B cell (primary cell): ENCODE results near the gene METTL27. TPM values are rescaled to one million over a fixed set of nuclear protein-coding genes. Genes with fewer than 3 reads are reported as not detected.

Experiments
- ATAC-seq: fragments of 200-7000 bp; cut with Tn5 transposase; one replicate; pipeline ENCODE4 v1.10.0; 2021; ENCODE audit warnings: low read depth, mild to moderate bottlenecking, moderate number of reproducible peaks, moderate library complexity
- CTCF ChIA-PET: fragments of 350-600 bp; sonication (Branson Sonifier 250); formaldehyde crosslinking; loops from one replicate; lab custom pipeline; 2021; ENCODE audit warnings: antibody characterized with exemption, inconsistent platforms; lab: Charles Lee
- POLR2A ChIA-PET: fragments of 350-600 bp; sonication (Branson Sonifier 250); formaldehyde crosslinking; loops from one replicate; lab custom pipeline; 2021; ENCODE audit warnings: antibody characterized with exemption; lab: Charles Lee
- DNase-seq: peaks from one replicate; pipeline ENCODE4 v3.0.0; 2013
- H2AFZ ChIP-seq: 2 replicates; pipeline ENCODE4 v1.6.1; 2012; ENCODE audit warnings: mild to moderate bottlenecking, low read depth, low read length; ENCODE audit not compliant: insufficient read depth, poor library complexity, severe bottlenecking
- H3K27ac ChIP-seq, 2 donors: 1 replicate in 1 of 2; 2 replicates in 1 of 2; pipeline ENCODE4 v1.5.1; 2012 to 2013; ENCODE audit warnings: low read length in 2 of 2, mild to moderate bottlenecking in 2 of 2, moderate library complexity in 1 of 2
- H3K27me3 ChIP-seq, 4 experiments: fragments of 200-600 bp in 1 of 4; sonication (generic) in 1 of 4; replicated peaks in 1 of 4; 1 replicate in 2 of 4; 2 replicates in 2 of 4; pipeline versions ENCODE4 v1.6.1 to v1.7.0; 2013 to 2016; ENCODE audit warnings: low read length in 3 of 4, mild to moderate bottlenecking in 2 of 4, mixed read lengths in 1 of 4, moderate library complexity in 1 of 4; ENCODE audit not compliant: insufficient read depth in 4 of 4, control insufficient read depth in 3 of 4; ENCODE audit errors: control extremely low read depth in 1 of 4
- H3K36me3 ChIP-seq, 2 experiments: replicated peaks in 1 of 2; 1 replicate in 1 of 2; 2 replicates in 1 of 2; pipeline versions ENCODE4 v1.6.1 to v1.7.1; 2013; ENCODE audit warnings: low read length in 1 of 2; ENCODE audit not compliant: insufficient read depth in 2 of 2, control insufficient read depth in 1 of 2; ENCODE audit errors: control extremely low read depth in 1 of 2, extremely low read depth in 1 of 2
- H3K4me1 ChIP-seq, 2 donors: fragments of 200-600 bp in 1 of 2; sonication (generic) in 1 of 2; 1 replicate in 1 of 2; 2 replicates in 1 of 2; pipeline versions ENCODE4 v1.5.1 to v1.6.1; 2013 to 2017; ENCODE audit warnings: low read length in 2 of 2; ENCODE audit not compliant: control insufficient read depth in 2 of 2, insufficient read depth in 2 of 2
- H3K4me2 ChIP-seq: replicated peaks from 2 replicates; pipeline ENCODE3; 2012; ENCODE audit warnings: mild to moderate bottlenecking, low read depth, low read length; ENCODE audit not compliant: poor library complexity, severe bottlenecking
- H3K4me3 ChIP-seq, 5 experiments: fragments of 200-600 bp in 1 of 5; sonication (generic) in 1 of 5; 1 replicate in 3 of 5; 2 replicates in 2 of 5; pipeline versions ENCODE4 v1.5.1 to v1.7.0; 2011 to 2016; ENCODE audit warnings: low read length in 4 of 5, mild to moderate bottlenecking in 4 of 5, low read depth in 2 of 5, control low read depth in 1 of 5, moderate library complexity in 1 of 5; ENCODE audit not compliant: insufficient read depth in 1 of 5; ENCODE audit errors: control extremely low read depth in 1 of 5, extremely low read depth in 1 of 5
- H3K79me2 ChIP-seq: fragments of 200-600 bp; sonication (generic); one replicate; pipeline ENCODE4 v1.6.0; 2016; ENCODE audit warnings: low read length; ENCODE audit not compliant: control insufficient read depth, insufficient read depth
- H3K9ac ChIP-seq: fragments of 200-600 bp; sonication (generic); 2 replicates; pipeline ENCODE4 v1.6.1; 2017; ENCODE audit warnings: mild to moderate bottlenecking, low read length, moderate library complexity
- H3K9me3 ChIP-seq, 3 donors: one replicate each; pipeline versions ENCODE4 v1.6.1 to v1.7.1; 2013; ENCODE audit warnings: low read length in 2 of 3; ENCODE audit not compliant: control insufficient read depth in 2 of 3, insufficient read depth in 1 of 3; ENCODE audit errors: control extremely low read depth in 1 of 3
- H4K20me1 ChIP-seq: 2 replicates; pipeline ENCODE4 v1.6.0; 2012; ENCODE audit warnings: mild to moderate bottlenecking, low read length; ENCODE audit not compliant: insufficient read depth, control insufficient read depth, poor library complexity, severe bottlenecking
- H3K27ac Mint-ChIP-seq: one replicate; pipeline ENCODE4 v1.8.0; 2021; ENCODE audit warnings: mixed read lengths
- H3K27me3 Mint-ChIP-seq: one replicate; pipeline ENCODE4 v1.8.0; 2021; ENCODE audit warnings: mixed read lengths
- H3K4me1 Mint-ChIP-seq: one replicate; pipeline ENCODE4 v1.8.0; 2021; ENCODE audit warnings: mixed read lengths
- H3K4me3 Mint-ChIP-seq: one replicate; pipeline ENCODE4 v1.8.0; 2021; ENCODE audit warnings: mixed read lengths
- H3K9me3 Mint-ChIP-seq: one replicate; pipeline ENCODE4 v1.8.0; 2022; ENCODE audit warnings: mixed read lengths; ENCODE audit not compliant: insufficient read depth
- CTCF ChIP-seq: fragments of 200-600 bp; IDR thresholded peaks from one replicate; pipeline ENCODE4 v1.8.0; 2022; ENCODE audit warnings: antibody characterized with exemption, mild to moderate bottlenecking
- EZH2 ChIP-seq: IDR thresholded peaks from 2 replicates; pipeline ENCODE4 v1.6.1; 2012; ENCODE audit warnings: borderline replicate concordance, low read depth, mild to moderate bottlenecking, moderate library complexity, low read length; ENCODE audit not compliant: insufficient read depth, poor library complexity, severe bottlenecking
- WGBS: methylation state at CpG from one replicate; pipeline ENCODE4 v1.1.5; 2013; ENCODE audit warnings: missing lambda C conversion rate; ENCODE audit not compliant: insufficient coverage; 5-methylcytosine and 5-hydroxymethylcytosine counted together
- intact Hi-C: fragments of 100-400 bp; cut with micrococcal nuclease; formaldehyde crosslinking; loops from one replicate; pipeline ENCODE4 v1.10.0; 2022
- polyA plus RNA-seq: library from polyadenylated mRNA; depleted of rRNA; stranded (reverse); fragments of >200 nt; gene quantifications from 2 replicates; pipeline ENCODE4 v1.2.3, GENCODE V29; 2012
- total RNA-seq, 2 donors: library from RNA; stranded (reverse); fragments of 120-200 nt in 1 of 2; gene quantifications; 1 replicate in 1 of 2; 2 replicates in 1 of 2; pipeline versions ENCODE4 v1.2.3 to v1.2.4, GENCODE V29; 2013 to 2022

The METTL27 gene
- total and polyA plus RNA-seq, 2 donors (not counting 1 experiment from before 2014, with no cell fraction given): 0.37 to 1.5 TPM

- H2AFZ ChIP-seq: no peak overlapping the region
- no peak for TF ChIP-seq EZH2
- no peak for TF ChIP-seq CTCF
- no peaks in the 10 kb centered on the region for H3K9me3 Mint-ChIP-seq
Measured at GRCh38 chr7:73864981-73865711, 22.8 kb upstream of the METTL27 start.

GRCh38 chr7:73861305-73861704, 19.0 kb upstream of the METTL27 start:
- ATAC-seq (no peak), DNase-seq (no peak)
- Histone ChIP-seq H3K27ac (no peak overlapping the region), H3K79me2 (no peaks in the 10 kb centered on the region), H3K36me3 (no peaks in the 10 kb centered on the region), H3K9me3 (no peaks in the 10 kb centered on the region), H3K4me3 (no peak overlapping the region), H3K4me1 (no peaks in the 10 kb centered on the region), H3K27me3 (no peaks in the 10 kb centered on the region), H2AFZ (no peak overlapping the region), H3K9ac (no peak overlapping the region), H3K4me2 (no peak overlapping the region), H4K20me1 (no peaks in the 10 kb centered on the region)
- POLR2A ChIA-PET: no interaction called here
- no peaks in the 10 kb centered on the region for H3K4me1 Mint-ChIP-seq
- intact Hi-C loops: no loop called here
- H3K27ac Mint-ChIP-seq: no peak overlapping the region
- H3K27me3 Mint-ChIP-seq: peaks cover 14% of the 10 kb centered on the region
- H3K4me3 Mint-ChIP-seq: no peak overlapping the region
- H3K9me3 Mint-ChIP-seq: no peaks in the 10 kb centered on the region
- CTCF ChIA-PET: interaction anchor here (0.6 kb wide), 1 partner anchor 32 kb away, joined by 3 read pairs; no protein-coding TSS in a partner anchor
- 93% methylated on average over 7 of the region's 12 CpGs for WGBS
- no peak for TF ChIP-seq CTCF

More at GRCh38 chr7:73864981-73865711, 22.8 kb upstream of the METTL27 start:
- WGBS: 82% methylated on average over 4 of the region's 8 CpGs
- H4K20me1 ChIP-seq: no peaks in the 10 kb centered on the region
- H3K4me2 ChIP-seq: no peak overlapping the region
- no peaks in the 10 kb centered on the region for H3K9me3 ChIP-seq
- no peaks in the 10 kb centered on the region for H3K79me2 ChIP-seq
- no peak overlapping the region for H3K27ac ChIP-seq
- CTCF ChIA-PET: interaction anchor here (1.0 to 1.4 kb wide), 2 partner anchors 162 to 535 kb away, joined by 3 to 11 read pairs; no protein-coding TSS in a partner anchor
- Mint-ChIP-seq H3K4me1 (no peaks in the 10 kb centered on the region), H3K27me3 (no peaks in the 10 kb centered on the region), H3K27ac (no peak overlapping the region), H3K4me3 (no peak overlapping the region)
- H3K27me3 ChIP-seq: no peaks in the 10 kb centered on the region
- H3K4me3 ChIP-seq: no peak overlapping the region
- H3K9ac ChIP-seq: no peak overlapping the region
- intact Hi-C loops: no loop called here
- POLR2A ChIA-PET: no interaction called here
- DNase-seq (no peak), ATAC-seq (no peak)
- H3K36me3 ChIP-seq: no peaks in the 10 kb centered on the region
- H3K4me1 ChIP-seq: no peaks in the 10 kb centered on the region
